ENCODE measurements around the gene CHN1. TPM values are rescaled to one million over a fixed set of nuclear protein-coding genes. Genes with fewer than 3 reads are reported as not detected.

The CHN1 gene
- total and polyA plus RNA-seq, 2 of the 8 experiments (the other 6 are each of a cell fraction or from before 2014, with no cell fraction given): 54.0 to 65.7 TPM

DNA sequence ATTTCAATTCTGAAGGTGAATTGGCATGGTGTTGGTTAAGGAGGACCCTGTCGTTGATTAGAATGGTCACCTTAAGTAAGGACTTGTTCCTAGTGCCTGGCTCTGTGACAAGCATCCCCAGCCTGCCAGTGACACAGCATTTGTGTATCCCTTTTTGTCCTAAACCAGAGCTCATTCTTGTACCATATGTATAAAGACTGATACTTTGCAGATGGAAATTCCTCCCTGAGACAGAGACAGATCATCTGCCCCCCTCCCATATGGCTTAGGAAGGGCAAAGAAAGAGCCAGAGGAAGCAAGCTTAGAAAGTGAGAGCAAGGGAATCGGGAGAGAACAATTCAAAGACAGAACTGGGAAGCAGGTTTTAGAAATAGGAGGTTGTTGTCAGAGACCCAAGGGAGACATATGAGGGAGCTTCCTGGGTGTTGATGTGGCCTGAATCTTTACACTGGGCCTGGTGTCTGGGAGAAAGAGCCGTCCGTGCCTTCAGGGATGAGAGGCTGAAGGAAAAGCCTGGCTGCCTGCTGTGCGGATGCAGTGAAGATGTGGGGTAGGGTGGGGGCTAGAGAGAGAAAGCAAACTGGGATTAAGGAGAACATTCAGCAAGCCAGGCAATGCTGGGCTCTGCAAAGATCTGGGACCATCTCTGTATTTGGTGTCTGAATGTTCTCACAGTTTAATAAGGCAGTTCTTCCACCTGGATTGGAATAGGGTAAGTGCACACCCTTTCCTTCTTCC lies 227.7 kb downstream of the CHN1 start:
- H3K4me2 ChIP-seq (ENCODE audit: insufficient read depth in 1 of 2, low read depth in 2 of 2, low read length in 2 of 2): no peak overlapping the region
- 79% methylated on average over 5 of the region's 5 CpGs; no CpG with 5 or more reads in 1 of the 2 experiments for WGBS, 2 experiments (ENCODE audit: extremely low coverage in 1 of 2, insufficient coverage in 1 of 2, insufficient read length in 1 of 2, insufficient replicate concordance in 2 of 2, low coverage in 1 of 2, low lambda C conversion rate in 2 of 2, missing lambda C conversion rate in 1 of 2)
- CTCF ChIA-PET (ENCODE audit: partially characterized antibody): interaction anchor here (0.6 to 12.2 kb wide), 18 partner anchors 7 to 407 kb away, joined by 3 to 249 read pairs (median 9); partner anchors contain the start of genes CHN1 and CHRNA1
- TF ChIP-seq, protein P1, sequence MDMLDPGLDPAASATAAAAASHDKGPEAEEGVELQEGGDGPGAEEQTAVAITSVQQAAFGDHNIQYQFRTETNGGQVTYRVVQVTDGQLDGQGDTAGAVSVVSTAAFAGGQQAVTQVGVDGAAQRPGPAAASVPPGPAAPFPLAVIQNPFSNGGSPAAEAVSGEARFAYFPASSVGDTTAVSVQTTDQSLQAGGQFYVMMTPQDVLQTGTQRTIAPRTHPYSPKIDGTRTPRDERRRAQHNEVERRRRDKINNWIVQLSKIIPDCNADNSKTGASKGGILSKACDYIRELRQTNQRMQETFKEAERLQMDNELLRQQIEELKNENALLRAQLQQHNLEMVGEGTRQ (IDR thresholded peaks at IDR 0.05; ENCODE audit: low read length): no peak
- TF ChIP-seq, protein P2, sequence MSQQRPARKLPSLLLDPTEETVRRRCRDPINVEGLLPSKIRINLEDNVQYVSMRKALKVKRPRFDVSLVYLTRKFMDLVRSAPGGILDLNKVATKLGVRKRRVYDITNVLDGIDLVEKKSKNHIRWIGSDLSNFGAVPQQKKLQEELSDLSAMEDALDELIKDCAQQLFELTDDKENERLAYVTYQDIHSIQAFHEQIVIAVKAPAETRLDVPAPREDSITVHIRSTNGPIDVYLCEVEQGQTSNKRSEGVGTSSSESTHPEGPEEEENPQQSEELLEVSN (IDR thresholded peaks at IDR 0.05): no peak
- TF ChIP-seq SUZ12 (IDR thresholded peaks at IDR 0.05; ENCODE audit: low read length) (no peak), GTF2F1 (IDR thresholded peaks at IDR 0.05; ENCODE audit: borderline replicate concordance, low read depth, low read length) (no peak), RFX5 (IDR thresholded peaks at IDR 0.05; ENCODE audit: borderline replicate concordance, low read depth, low read length) (no peak), JUN (IDR thresholded peaks at IDR 0.05; ENCODE audit: low read depth, low read length) (no peak), SIN3A (conservative IDR thresholded peaks at IDR 0.05 in 1 of 2, IDR thresholded peaks at IDR 0.05 in 1 of 2; ENCODE audit: low read depth in 1 of 2, low read length in 2 of 2) (no peak)
- TF ChIP-seq, protein P3, sequence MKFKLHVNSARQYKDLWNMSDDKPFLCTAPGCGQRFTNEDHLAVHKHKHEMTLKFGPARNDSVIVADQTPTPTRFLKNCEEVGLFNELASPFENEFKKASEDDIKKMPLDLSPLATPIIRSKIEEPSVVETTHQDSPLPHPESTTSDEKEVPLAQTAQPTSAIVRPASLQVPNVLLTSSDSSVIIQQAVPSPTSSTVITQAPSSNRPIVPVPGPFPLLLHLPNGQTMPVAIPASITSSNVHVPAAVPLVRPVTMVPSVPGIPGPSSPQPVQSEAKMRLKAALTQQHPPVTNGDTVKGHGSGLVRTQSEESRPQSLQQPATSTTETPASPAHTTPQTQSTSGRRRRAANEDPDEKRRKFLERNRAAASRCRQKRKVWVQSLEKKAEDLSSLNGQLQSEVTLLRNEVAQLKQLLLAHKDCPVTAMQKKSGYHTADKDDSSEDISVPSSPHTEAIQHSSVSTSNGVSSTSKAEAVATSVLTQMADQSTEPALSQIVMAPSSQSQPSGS (IDR thresholded peaks at IDR 0.05; ENCODE audit: low read length): no peak

More for the DNA sequence above, 227.7 kb downstream of the CHN1 start:
- H3K9ac ChIP-seq (replicated peaks in 1 of 4; ENCODE audit: extremely low read depth in 1 of 4, low read depth in 3 of 4, low read length in 3 of 4): no peak overlapping the region
- peak overlapping the region; percentile 50; the same call in 1 of the 2 replicates for H2BK5ac ChIP-seq (ENCODE audit: low read depth, low read length)
- no peak for FAIRE-seq
- no peaks in the 10 kb centered on the region for H3K9me3 ChIP-seq (ENCODE audit: insufficient read depth in 2 of 2, low read depth in 1 of 2, low read length in 1 of 2)
- no peaks in the 10 kb centered on the region for H3K27me3 ChIP-seq (replicated peaks in 1 of 4; ENCODE audit: control insufficient read depth in 3 of 4, extremely low read depth in 1 of 4, insufficient read depth in 3 of 4, low read length in 3 of 4)
- H3K18ac ChIP-seq (ENCODE audit: extremely low read depth, low read length): no peak overlapping the region; the same call in 1 of the 2 replicates
- H2BK20ac ChIP-seq (ENCODE audit: low read length): peak overlapping the region; percentile 95; the same call in 1 of the 2 replicates
- no peak overlapping the region for H4K91ac ChIP-seq (replicated peaks; ENCODE audit: insufficient read length, low read length)
- H2AK5ac ChIP-seq (ENCODE audit: low read depth, low read length): no peak overlapping the region
- peaks cover 3 to 17% (median 4%) of the 10 kb centered on the region in 4 experiments for H3K4me1 ChIP-seq (replicated peaks in 1 of 4; ENCODE audit: control insufficient read depth in 3 of 4, insufficient read depth in 4 of 4, low read length in 3 of 4)
- H3K27ac ChIP-seq (ENCODE audit: low read depth, low read length): no peak overlapping the region
- H3K56ac ChIP-seq (replicated peaks; ENCODE audit: insufficient read length, low read depth, low read length): no peak overlapping the region
- H2BK15ac ChIP-seq (ENCODE audit: low read length): no peak overlapping the region
- H4K5ac ChIP-seq (ENCODE audit: insufficient read length, low read depth, low read length): no peak overlapping the region
- no peak overlapping the region for H2AFZ ChIP-seq (ENCODE audit: low read length)
- H4K8ac ChIP-seq (ENCODE audit: extremely low read depth, insufficient read depth, low read length): no peak overlapping the region
- peak overlapping the region; percentile 56 for H2BK12ac ChIP-seq (ENCODE audit: low read depth, low read length)
- no peaks in the 10 kb centered on the region for H3K79me1 ChIP-seq (ENCODE audit: low read depth, low read length)
- no peaks in the 10 kb centered on the region for H4K20me1 ChIP-seq (replicated peaks in 1 of 2; ENCODE audit: control insufficient read depth in 1 of 2, insufficient read depth in 2 of 2, low read length in 2 of 2)
- no peaks in the 10 kb centered on the region for H3K23me2 ChIP-seq (ENCODE audit: low read depth, low read length)
- H3K79me2 ChIP-seq (ENCODE audit: control insufficient read depth in 1 of 2, insufficient read depth in 2 of 2, low read length in 2 of 2): no peaks in the 10 kb centered on the region
- no peak for DNase-seq (ENCODE audit: low read depth in 1 of 2, low spot score in 2 of 2)
- H3K4ac ChIP-seq (replicated peaks; ENCODE audit: insufficient read length, low read depth, low read length): no peak overlapping the region
- no peaks in the 10 kb centered on the region for H3K36me3 ChIP-seq (ENCODE audit: control insufficient read depth in 2 of 4, insufficient read depth in 4 of 4, low read length in 3 of 4)
- H3K4me3 ChIP-seq (ENCODE audit: extremely low read depth in 1 of 4, insufficient read depth in 2 of 4, low read depth in 3 of 4, low read length in 4 of 4): no peak overlapping the region
- H3K14ac ChIP-seq (ENCODE audit: insufficient read length): no peak overlapping the region
- no peak overlapping the region for H2BK120ac ChIP-seq (replicated peaks; ENCODE audit: low read depth, low read length)
- no peak overlapping the region for H3K23ac ChIP-seq (ENCODE audit: insufficient read length)
- POLR2A ChIA-PET (ENCODE audit: partially characterized antibody): interaction anchor here (5.4 kb wide), 1 partner anchor 11 kb away, joined by 50 read pairs; no protein-coding TSS in a partner anchor

Measured in H1 (cell line).